Measurements from ENCODE around the gene DNAJA2.
A peak's percentile ranks its signal among the peaks of the same experiment; 100 is the strongest.

GRCh38 chr16:46908540-46909372 lies 64.7 kb downstream of the DNAJA2 start:
- TF ChIP-seq POLR2A (IDR thresholded peaks at IDR 0.05; ENCODE audit: control extremely low read depth in 1 of 2, low read depth in 2 of 2, low read length in 2 of 2) (no peak), EP300 (IDR thresholded peaks at IDR 0.05; ENCODE audit: borderline replicate concordance in 1 of 2, low read depth in 2 of 2, low read length in 2 of 2) (no peak), EZH2 (IDR thresholded peaks at IDR 0.05; ENCODE audit: low read depth, low read length, severe bottlenecking) (no peak), KDM1A (IDR thresholded peaks at IDR 0.05; ENCODE audit: borderline replicate concordance, low read length) (no peak), TEAD4 (IDR thresholded peaks at IDR 0.05; ENCODE audit: low read depth, low read length) (no peak), USF2 (IDR thresholded peaks at IDR 0.05; ENCODE audit: low read length) (no peak)
- TF ChIP-seq, protein P1, sequence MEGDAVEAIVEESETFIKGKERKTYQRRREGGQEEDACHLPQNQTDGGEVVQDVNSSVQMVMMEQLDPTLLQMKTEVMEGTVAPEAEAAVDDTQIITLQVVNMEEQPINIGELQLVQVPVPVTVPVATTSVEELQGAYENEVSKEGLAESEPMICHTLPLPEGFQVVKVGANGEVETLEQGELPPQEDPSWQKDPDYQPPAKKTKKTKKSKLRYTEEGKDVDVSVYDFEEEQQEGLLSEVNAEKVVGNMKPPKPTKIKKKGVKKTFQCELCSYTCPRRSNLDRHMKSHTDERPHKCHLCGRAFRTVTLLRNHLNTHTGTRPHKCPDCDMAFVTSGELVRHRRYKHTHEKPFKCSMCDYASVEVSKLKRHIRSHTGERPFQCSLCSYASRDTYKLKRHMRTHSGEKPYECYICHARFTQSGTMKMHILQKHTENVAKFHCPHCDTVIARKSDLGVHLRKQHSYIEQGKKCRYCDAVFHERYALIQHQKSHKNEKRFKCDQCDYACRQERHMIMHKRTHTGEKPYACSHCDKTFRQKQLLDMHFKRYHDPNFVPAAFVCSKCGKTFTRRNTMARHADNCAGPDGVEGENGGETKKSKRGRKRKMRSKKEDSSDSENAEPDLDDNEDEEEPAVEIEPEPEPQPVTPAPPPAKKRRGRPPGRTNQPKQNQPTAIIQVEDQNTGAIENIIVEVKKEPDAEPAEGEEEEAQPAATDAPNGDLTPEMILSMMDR (IDR thresholded peaks at IDR 0.05; ENCODE audit: control extremely low read depth in 1 of 3, insufficient read depth in 1 of 3, low read depth in 1 of 3, low read length in 3 of 3) = peak; percentile 26 to 82 (median 66)

Measured in H1 (cell line).